ENCODE measurements around the gene FRMD6. TPM values are rescaled to one million over a fixed set of nuclear protein-coding genes. Genes with fewer than 3 reads are reported as not detected.
A peak's percentile ranks its signal among the peaks of the same experiment; 100 is the strongest.

FRMD6 gene
- total RNA-seq, 4 donors from 2014 or later = 17.8 to 36.8 (median 25.8) TPM

GRCh38 chr14:51613416-51613815 lies 38.3 kb upstream of the FRMD6 start:
- Histone ChIP-seq H3K4me3 (replicated peaks in 1 of 3) (no peak overlapping the region), H3K36me3 (no peaks in the 10 kb centered on the region), H3K4me1 (peaks cover 2 to 17% of the 10 kb centered on the region in 2 donors), H3K9me3 (no peaks in the 10 kb centered on the region), H3K27ac (no peak overlapping the region), H3K27me3 (no peaks in the 10 kb centered on the region)
- TF ChIP-seq CTCF (IDR thresholded peaks at IDR 0.05) (no peak), POLR2A (IDR thresholded peaks at IDR 0.05) (no peak)
- intact Hi-C loops (cut with DNase I) = no loop called here
- WGBS, 2 donors = 80 to 84% methylated on average over 3 of the region's 3 CpGs
- no peak for DNase-seq

GRCh38 chr14:51614707-51615106 lies 37.0 kb upstream of the FRMD6 start:
- Histone ChIP-seq H3K27me3 (no peaks in the 10 kb centered on the region), H3K36me3 (no peaks in the 10 kb centered on the region), H3K4me1 (peaks cover 2 to 17% of the 10 kb centered on the region in 2 donors), H3K4me3 (replicated peaks in 1 of 3) (no peak overlapping the region), H3K9me3 (no peaks in the 10 kb centered on the region), H3K27ac (no peak overlapping the region)
- intact Hi-C loops (cut with DNase I) = no loop called here
- DNase-seq = no peak
- TF ChIP-seq POLR2A (IDR thresholded peaks at IDR 0.05) (no peak), CTCF (IDR thresholded peaks at IDR 0.05) (no peak)

GRCh38 chr14:51616256-51616655 lies 35.5 kb upstream of the FRMD6 start:
- intact Hi-C loops (cut with DNase I) = no loop called here
- Histone ChIP-seq H3K9me3 (no peaks in the 10 kb centered on the region), H3K36me3 (no peaks in the 10 kb centered on the region), H3K27me3 (no peaks in the 10 kb centered on the region), H3K27ac (no peak overlapping the region), H3K4me3 (replicated peaks in 1 of 3) (no peak overlapping the region), H3K4me1 (peaks cover 2 to 17% of the 10 kb centered on the region in 2 donors)
- DNase-seq = no peak
- 91 to 100% methylated on average over 1 of the region's 1 CpG for WGBS, 2 donors
- TF ChIP-seq POLR2A (IDR thresholded peaks at IDR 0.05) (no peak), CTCF (IDR thresholded peaks at IDR 0.05) (no peak)

- Histone ChIP-seq H3K4me1 (peaks cover 2 to 17% of the 10 kb centered on the region in 2 donors), H3K9me3 (no peaks in the 10 kb centered on the region), H3K27ac (no peak overlapping the region), H3K27me3 (no peaks in the 10 kb centered on the region), H3K4me3 (replicated peaks in 1 of 3) (no peak overlapping the region), H3K36me3 (no peaks in the 10 kb centered on the region)
- no peak for TF ChIP-seq CTCF (IDR thresholded peaks at IDR 0.05)
- no peak for TF ChIP-seq POLR2A (IDR thresholded peaks at IDR 0.05)
- DNase-seq = peak; percentile 54
- WGBS, 2 donors = 32 to 44% methylated on average over 4 of the region's 4 CpGs
- intact Hi-C loops (cut with DNase I) = no loop called here
These were observed 34.8 kb upstream of the FRMD6 start for GRCh38 chr14:51616724-51617409.

GRCh38 chr14:51619561-51619960 lies 32.1 kb upstream of the FRMD6 start:
- 75 to 97% methylated on average over 4 of the region's 4 CpGs for WGBS, 2 donors
- H3K27ac ChIP-seq = no peak overlapping the region
- H3K9me3 ChIP-seq = no peaks in the 10 kb centered on the region
- no peak for TF ChIP-seq CTCF (IDR thresholded peaks at IDR 0.05)
- TF ChIP-seq POLR2A (IDR thresholded peaks at IDR 0.05) = no peak
- intact Hi-C loops (cut with DNase I) = no loop called here
- peaks cover 2 to 17% of the 10 kb centered on the region in 2 donors for H3K4me1 ChIP-seq
- H3K27me3 ChIP-seq = no peaks in the 10 kb centered on the region
- H3K36me3 ChIP-seq = no peaks in the 10 kb centered on the region
- H3K4me3 ChIP-seq (replicated peaks in 1 of 3) = no peak overlapping the region
- no peak for DNase-seq

Measured in thyroid gland (tissue), 4 donors.